ENCODE measurements around the gene CEP104.

- no peak for TF ChIP-seq POLR2A (IDR thresholded peaks at IDR 0.05)
- TF ChIP-seq CTCF (IDR thresholded peaks at IDR 0.05) = no peak
Measured at GRCh38 chr1:3865606-3866160, 8.7 kb upstream of the CEP104 start.
